Activated naive CD8-positive, alpha-beta T cell (primary cell): Measurements from ENCODE around the gene PLB1.
"Not testable (repeated sequence)": the region's sequence is repeated elsewhere in the genome, so short reads cannot be mapped to it uniquely, and the experiment has no call there.

ENCODE experiments used
- H3K27ac Mint-ChIP-seq: one replicate; pipeline ENCODE4 v1.8.0; 2021; ENCODE audit warnings: mixed read lengths
- H3K27me3 Mint-ChIP-seq: one replicate; pipeline ENCODE4 v1.8.0; 2021; ENCODE audit warnings: mixed read lengths
- H3K36me3 Mint-ChIP-seq: one replicate; pipeline ENCODE4 v1.8.0; 2021; ENCODE audit warnings: mixed read lengths
- H3K4me1 Mint-ChIP-seq: one replicate; pipeline ENCODE4 v1.8.0; 2021; ENCODE audit warnings: low read depth, mixed read lengths
- H3K4me3 Mint-ChIP-seq: one replicate; pipeline ENCODE4 v1.8.0; 2021; ENCODE audit warnings: mild to moderate bottlenecking, mixed read lengths
- H3K9me3 Mint-ChIP-seq: one replicate; pipeline ENCODE4 v1.8.0; 2021; ENCODE audit warnings: low read depth, mixed read lengths

Gene PLB1

GRCh38 chr2:28545590-28546200 is 49.8 kb downstream of the PLB1 start:
- Mint-ChIP-seq H3K4me3 (no peak overlapping the region), H3K27ac (no peak overlapping the region)

GRCh38 chr2:28546242-28546641 is 50.4 kb downstream of the PLB1 start:
- H3K4me3 Mint-ChIP-seq, result no peak overlapping the region
- H3K36me3 Mint-ChIP-seq, result no peaks in the 10 kb centered on the region
- H3K4me1 Mint-ChIP-seq, result peaks cover 6% of the 10 kb centered on the region
- H3K27ac Mint-ChIP-seq, result no peak overlapping the region
- no peaks in the 10 kb centered on the region for H3K9me3 Mint-ChIP-seq
- no peaks in the 10 kb centered on the region for H3K27me3 Mint-ChIP-seq

More at GRCh38 chr2:28545590-28546200, 49.8 kb downstream of the PLB1 start:
- Mint-ChIP-seq H3K27me3 (no peaks in the 10 kb centered on the region), H3K4me1 (peaks cover 6% of the 10 kb centered on the region), H3K36me3 (no peaks in the 10 kb centered on the region), H3K9me3 (no peaks in the 10 kb centered on the region)

- Mint-ChIP-seq H3K4me1 (peaks cover 6% of the 10 kb centered on the region), H3K36me3 (no peaks in the 10 kb centered on the region), H3K27me3 (no peaks in the 10 kb centered on the region), H3K9me3 (no peaks in the 10 kb centered on the region), H3K27ac (no peak overlapping the region), H3K4me3 (no peak overlapping the region)
Observed at GRCh38 chr2:28547223-28547860, 51.5 kb downstream of the PLB1 start.

GRCh38 chr2:28547906-28548600 is 52.2 kb downstream of the PLB1 start:
- Mint-ChIP-seq H3K4me3 (no peak overlapping the region), H3K9me3 (no peaks in the 10 kb centered on the region), H3K27ac (no peak overlapping the region), H3K4me1 (peaks cover 6% of the 10 kb centered on the region), H3K27me3 (no peaks in the 10 kb centered on the region), H3K36me3 (no peaks in the 10 kb centered on the region)

- H3K27me3 Mint-ChIP-seq, H3K4me3 Mint-ChIP-seq: not testable (repeated sequence)
Observed at GRCh38 chr2:28550345-28550744, 54.5 kb downstream of the PLB1 start.

GRCh38 chr2:28552045-28552823 is 56.4 kb downstream of the PLB1 start:
- Mint-ChIP-seq H3K4me1 (no peaks in the 10 kb centered on the region), H3K27ac (no peak overlapping the region), H3K36me3 (no peaks in the 10 kb centered on the region), H3K4me3 (no peak overlapping the region), H3K27me3 (no peaks in the 10 kb centered on the region), H3K9me3 (no peaks in the 10 kb centered on the region)

More at GRCh38 chr2:28550345-28550744, 54.5 kb downstream of the PLB1 start:
- not testable (repeated sequence) for H3K36me3 Mint-ChIP-seq, H3K27ac Mint-ChIP-seq, H3K4me1 Mint-ChIP-seq, H3K9me3 Mint-ChIP-seq

- Mint-ChIP-seq H3K27me3 (no peaks in the 10 kb centered on the region), H3K36me3 (no peaks in the 10 kb centered on the region), H3K4me3 (no peak overlapping the region), H3K27ac (no peak overlapping the region), H3K9me3 (no peaks in the 10 kb centered on the region), H3K4me1 (no peaks in the 10 kb centered on the region)
Observed at GRCh38 chr2:28556303-28556702, 60.4 kb downstream of the PLB1 start.

GRCh38 chr2:28557389-28558131 is 61.7 kb downstream of the PLB1 start:
- Mint-ChIP-seq H3K27ac (no peak overlapping the region), H3K4me1 (no peaks in the 10 kb centered on the region), H3K27me3 (no peaks in the 10 kb centered on the region), H3K9me3 (no peaks in the 10 kb centered on the region), H3K36me3 (no peaks in the 10 kb centered on the region), H3K4me3 (no peak overlapping the region)

- H3K27me3 Mint-ChIP-seq, result no peaks in the 10 kb centered on the region
- H3K4me1 Mint-ChIP-seq, result no peaks in the 10 kb centered on the region
- H3K36me3 Mint-ChIP-seq, result no peaks in the 10 kb centered on the region
- no peaks in the 10 kb centered on the region for H3K9me3 Mint-ChIP-seq
- no peak overlapping the region for H3K27ac Mint-ChIP-seq
- no peak overlapping the region for H3K4me3 Mint-ChIP-seq
Observed at GRCh38 chr2:28558158-28558820, 62.4 kb downstream of the PLB1 start.

GRCh38 chr2:28558918-28559317 is 63.1 kb downstream of the PLB1 start:
- Mint-ChIP-seq H3K27ac (no peak overlapping the region), H3K4me1 (no peaks in the 10 kb centered on the region), H3K27me3 (no peaks in the 10 kb centered on the region), H3K4me3 (no peak overlapping the region), H3K36me3 (no peaks in the 10 kb centered on the region), H3K9me3 (no peaks in the 10 kb centered on the region)

GRCh38 chr2:28563869-28564268 is 68.0 kb downstream of the PLB1 start:
- Mint-ChIP-seq H3K36me3 (no peaks in the 10 kb centered on the region), H3K9me3 (no peaks in the 10 kb centered on the region), H3K4me3 (no peak overlapping the region), H3K27ac (no peak overlapping the region), H3K4me1 (peaks cover 19% of the 10 kb centered on the region), H3K27me3 (no peaks in the 10 kb centered on the region)

GRCh38 chr2:28564346-28564745 is 68.5 kb downstream of the PLB1 start:
- no peaks in the 10 kb centered on the region for H3K27me3 Mint-ChIP-seq
- H3K9me3 Mint-ChIP-seq, result no peaks in the 10 kb centered on the region
- peaks cover 19% of the 10 kb centered on the region for H3K4me1 Mint-ChIP-seq
- H3K4me3 Mint-ChIP-seq, result no peak overlapping the region
- no peak overlapping the region for H3K27ac Mint-ChIP-seq
- no peaks in the 10 kb centered on the region for H3K36me3 Mint-ChIP-seq

- no peaks in the 10 kb centered on the region for H3K9me3 Mint-ChIP-seq
- H3K27me3 Mint-ChIP-seq, result no peaks in the 10 kb centered on the region
- H3K27ac Mint-ChIP-seq, result no peak overlapping the region
- no peaks in the 10 kb centered on the region for H3K36me3 Mint-ChIP-seq
- peaks cover 19% of the 10 kb centered on the region for H3K4me1 Mint-ChIP-seq
- no peak overlapping the region for H3K4me3 Mint-ChIP-seq
Observed at GRCh38 chr2:28565033-28565432, 69.2 kb downstream of the PLB1 start.

GRCh38 chr2:28565720-28566295 is 69.9 kb downstream of the PLB1 start:
- peak overlapping the region; percentile 87 for H3K4me3 Mint-ChIP-seq
- peak overlapping the region; percentile 34 for H3K27ac Mint-ChIP-seq
- no peaks in the 10 kb centered on the region for H3K9me3 Mint-ChIP-seq
- H3K27me3 Mint-ChIP-seq, result no peaks in the 10 kb centered on the region
- H3K36me3 Mint-ChIP-seq, result no peaks in the 10 kb centered on the region
- H3K4me1 Mint-ChIP-seq, result peaks cover 19% of the 10 kb centered on the region
